ENCODE data around the gene PSMB5. TPM values are rescaled to one million over a fixed set of nuclear protein-coding genes. Genes with fewer than 3 reads are reported as not detected.
A peak's percentile ranks its signal among the peaks of the same experiment; 100 is the strongest.
"Not testable (repeated sequence)": the region's sequence is repeated elsewhere in the genome, so short reads cannot be mapped to it uniquely, and the experiment has no call there.

Gene PSMB5
- total and polyA plus RNA-seq, 5 donors: 108 to 140 (median 114) TPM

GRCh38 chr14:23009939-23010726 is 24.6 kb downstream of the PSMB5 start, which contains the start of gene C14orf93:
TSS of gene C14orf93 (minus strand) at chr14:23010143. CDS start at chr14:22999023, 11,120 bp downstream.
- H3K27me3 ChIP-seq (ENCODE audit: control insufficient read depth, insufficient read depth): no peaks in the 10 kb centered on the region
- H3K27ac ChIP-seq (ENCODE audit: low read length): peak within 1 kb of the TSS; percentile 87
- intact Hi-C loops (cut with DNase I): no loop called here
- no peaks in the 10 kb centered on the region for H3K4me1 ChIP-seq (ENCODE audit: control insufficient read depth, insufficient read depth, low read length)
- ATAC-seq (peak; percentile 60 to 64), DNase-seq (peak; percentile 85 to 95 (median 93))
- H3K4me3 ChIP-seq (ENCODE audit: low read length): peak within 1 kb of the TSS; percentile 90
- WGBS: 1% methylated on average over 40 of the region's 40 CpGs
- no peaks in the 10 kb centered on the region for H3K9me3 ChIP-seq (ENCODE audit: control insufficient read depth, low read length)

DNA sequence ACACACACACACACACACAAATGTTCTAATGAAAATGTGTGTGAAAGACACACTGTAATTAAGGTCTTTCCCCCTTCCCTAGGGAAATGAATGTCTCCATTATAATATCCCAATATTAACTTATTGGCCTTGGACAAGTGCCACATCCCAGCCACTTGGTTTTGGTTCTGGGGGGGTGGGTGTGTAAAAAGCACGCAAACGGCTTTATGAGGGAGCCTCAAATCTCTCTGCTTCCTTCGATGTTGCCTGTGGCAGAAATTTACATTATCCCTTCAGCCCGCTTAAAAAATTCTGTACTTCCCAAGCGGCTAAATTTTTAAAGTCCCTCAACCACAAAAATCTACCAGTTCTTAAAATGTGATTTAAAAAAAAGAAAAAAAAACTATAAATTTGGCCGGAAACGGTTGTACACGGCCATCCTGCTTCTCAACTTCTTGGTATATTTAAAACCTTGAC is 25.2 kb downstream of the PSMB5 start:
- no peak for DNase-seq
- intact Hi-C loops (cut with DNase I): no loop called here
- H3K9me3 ChIP-seq (ENCODE audit: control insufficient read depth, low read length): no peaks in the 10 kb centered on the region
- WGBS: 32% methylated on average over 8 of the region's 8 CpGs
- H3K4me3 ChIP-seq (ENCODE audit: low read length): peak overlapping the region; percentile 90
- ATAC-seq: no peak
- H3K27ac ChIP-seq (ENCODE audit: low read length): no peak overlapping the region
- H3K27me3 ChIP-seq (ENCODE audit: control insufficient read depth, insufficient read depth): no peaks in the 10 kb centered on the region
- H3K4me1 ChIP-seq (ENCODE audit: control insufficient read depth, insufficient read depth, low read length): no peaks in the 10 kb centered on the region

DNA sequence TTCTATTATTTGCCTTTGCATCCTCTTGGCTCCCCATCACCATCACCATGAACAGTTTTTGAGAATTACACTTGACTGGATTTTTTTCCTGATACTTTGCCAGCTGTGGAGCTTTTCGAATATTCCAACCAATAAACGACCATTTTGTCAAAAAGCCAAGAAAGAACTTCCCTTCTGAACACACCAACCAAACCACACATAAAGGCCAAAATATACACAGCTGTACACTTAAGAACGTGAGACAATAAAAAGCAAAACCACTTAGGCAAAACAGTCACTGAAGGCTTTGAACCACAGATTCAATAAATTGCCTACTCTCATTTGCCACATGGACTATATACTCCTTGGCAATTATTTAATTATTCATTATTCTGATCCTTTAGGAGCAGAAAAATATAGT is 25.9 kb downstream of the PSMB5 start:
- no peak for DNase-seq
- no peak overlapping the region for H3K27ac ChIP-seq (ENCODE audit: low read length)
- no peaks in the 10 kb centered on the region for H3K9me3 ChIP-seq (ENCODE audit: control insufficient read depth, low read length)
- 36% methylated on average over 3 of the region's 3 CpGs for WGBS
- intact Hi-C loops (cut with DNase I): no loop called here
- no peak overlapping the region for H3K4me3 ChIP-seq (ENCODE audit: low read length)
- no peak for ATAC-seq
- H3K27me3 ChIP-seq (ENCODE audit: control insufficient read depth, insufficient read depth): no peaks in the 10 kb centered on the region
- H3K4me1 ChIP-seq (ENCODE audit: control insufficient read depth, insufficient read depth, low read length): no peaks in the 10 kb centered on the region

DNA sequence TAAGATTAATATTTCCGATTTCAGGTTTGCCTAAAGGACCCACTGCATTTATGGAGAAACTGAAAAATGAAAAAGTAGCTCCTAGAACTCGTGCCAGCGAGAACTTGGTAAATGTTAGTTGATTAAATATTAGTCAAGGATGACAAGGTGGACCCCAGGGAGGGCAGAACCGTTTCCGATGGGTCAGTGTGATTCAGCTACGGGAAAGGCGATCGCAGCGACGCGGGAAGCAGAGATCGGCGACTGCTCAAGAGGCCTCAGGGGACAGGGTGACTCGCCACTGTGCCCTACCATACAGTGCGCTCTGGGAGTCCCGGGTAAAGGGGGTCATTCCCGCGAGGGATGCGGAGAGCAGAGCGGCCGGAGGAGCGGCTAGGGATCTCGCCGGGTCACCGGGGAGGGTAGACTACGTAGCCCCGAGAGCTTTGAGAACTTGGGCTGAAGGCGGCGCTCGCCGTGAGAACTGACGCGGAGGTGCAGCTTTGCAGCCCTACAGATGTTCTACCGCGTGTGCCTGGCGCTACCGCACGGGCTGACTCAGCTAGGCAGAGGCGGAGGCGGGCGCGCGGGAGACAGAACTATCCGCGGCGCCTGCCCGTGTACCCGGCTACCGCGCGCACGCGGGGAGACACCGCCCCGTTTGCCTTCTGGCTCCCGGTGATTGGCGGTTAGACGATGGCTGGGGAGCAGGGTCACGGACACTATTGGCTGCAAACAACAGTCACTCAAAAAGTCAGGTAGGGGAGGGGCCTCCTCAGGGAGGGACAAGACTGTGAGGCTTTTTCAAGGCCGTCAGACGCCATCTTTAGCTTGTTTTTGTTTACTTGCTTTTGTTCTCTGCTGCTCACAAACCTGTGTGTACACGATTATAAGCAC is 27.9 kb downstream of the PSMB5 start:
- H3K27ac ChIP-seq (ENCODE audit: low read length): peak overlapping the region; percentile 97
- no peaks in the 10 kb centered on the region for H3K27me3 ChIP-seq (ENCODE audit: control insufficient read depth, insufficient read depth)
- intact Hi-C loops (cut with DNase I): no loop called here
- ATAC-seq: peak; percentile 99
- under 1% methylated on average over 62 of the region's 62 CpGs for WGBS
- peak overlapping the region; percentile 65 for H3K4me3 ChIP-seq (ENCODE audit: low read length)
- peak; percentile 96 to 98 (median 97) for DNase-seq
- no peaks in the 10 kb centered on the region for H3K4me1 ChIP-seq (ENCODE audit: control insufficient read depth, insufficient read depth, low read length)
- no peaks in the 10 kb centered on the region for H3K9me3 ChIP-seq (ENCODE audit: control insufficient read depth, low read length)

DNA sequence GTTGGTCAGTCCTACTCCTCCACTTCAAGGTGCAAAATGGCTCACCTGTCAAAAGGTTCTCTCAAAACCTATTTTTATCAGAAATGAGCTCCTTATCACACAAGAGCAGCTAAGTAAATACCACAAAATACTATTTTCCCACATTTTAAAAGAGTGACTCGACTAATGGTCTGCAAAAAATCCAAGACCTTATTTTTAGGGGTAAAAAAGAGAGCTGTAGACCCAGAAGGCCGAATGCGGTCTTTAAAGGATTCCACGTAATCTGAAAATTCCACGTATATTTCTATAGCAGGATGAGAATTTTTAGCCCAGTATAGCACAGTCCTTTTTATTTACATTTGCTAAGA is 28.5 kb downstream of the PSMB5 start:
- no peak for ATAC-seq
- peak overlapping the region; percentile 65 for H3K4me3 ChIP-seq (ENCODE audit: low read length)
- DNase-seq: no peak
- H3K27ac ChIP-seq (ENCODE audit: low read length): no peak overlapping the region
- intact Hi-C loops (cut with DNase I): no loop called here
- 61% methylated on average over 5 of the region's 5 CpGs for WGBS
- H3K9me3 ChIP-seq (ENCODE audit: control insufficient read depth, low read length): no peaks in the 10 kb centered on the region
- no peaks in the 10 kb centered on the region for H3K4me1 ChIP-seq (ENCODE audit: control insufficient read depth, insufficient read depth, low read length)
- H3K27me3 ChIP-seq (ENCODE audit: control insufficient read depth, insufficient read depth): no peaks in the 10 kb centered on the region

- ATAC-seq: no peak
- intact Hi-C loops (cut with DNase I): no loop called here
- no peak overlapping the region for H3K4me3 ChIP-seq (ENCODE audit: low read length)
- DNase-seq: no peak
- H3K27ac ChIP-seq (ENCODE audit: low read length): no peak overlapping the region
- H3K9me3 ChIP-seq (ENCODE audit: control insufficient read depth, low read length): no peaks in the 10 kb centered on the region
- no peaks in the 10 kb centered on the region for H3K27me3 ChIP-seq (ENCODE audit: control insufficient read depth, insufficient read depth)
- H3K4me1 ChIP-seq (ENCODE audit: control insufficient read depth, insufficient read depth, low read length): no peaks in the 10 kb centered on the region
- WGBS: 78% methylated on average over 3 of the region's 3 CpGs
Observed at GRCh38 chr14:23005451-23006187, 29.1 kb downstream of the PSMB5 start.

DNA sequence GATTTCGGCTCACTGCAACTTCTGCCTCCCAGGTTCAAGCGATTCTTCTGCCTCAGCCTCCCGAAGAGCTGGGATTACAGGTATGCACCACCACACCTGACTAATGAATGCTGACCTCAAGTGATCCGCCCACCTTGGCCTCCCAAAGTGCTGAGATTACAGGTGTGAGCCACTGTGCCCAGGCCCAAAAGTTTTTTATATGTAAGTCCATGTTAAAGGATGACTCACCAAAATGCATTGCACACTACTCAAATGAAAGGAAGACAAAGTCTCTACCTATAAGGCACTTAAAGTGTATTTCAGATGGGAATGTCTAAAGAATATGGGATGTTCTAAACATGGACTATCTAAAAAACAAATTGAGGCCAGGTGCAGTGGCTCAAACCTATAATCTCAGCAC is 30.4 kb downstream of the PSMB5 start:
- H3K27ac ChIP-seq (ENCODE audit: low read length); H3K27me3 ChIP-seq (ENCODE audit: control insufficient read depth, insufficient read depth); H3K4me3 ChIP-seq (ENCODE audit: low read length); intact Hi-C loops (cut with DNase I); DNase-seq; ATAC-seq; H3K9me3 ChIP-seq (ENCODE audit: control insufficient read depth, low read length); H3K4me1 ChIP-seq (ENCODE audit: control insufficient read depth, insufficient read depth, low read length): not testable (repeated sequence)
- 98% methylated on average over 4 of the region's 4 CpGs for WGBS

GRCh38 chr14:23002592-23002991 is 32.1 kb downstream of the PSMB5 start:
- no peaks in the 10 kb centered on the region for H3K9me3 ChIP-seq (ENCODE audit: control insufficient read depth, low read length)
- H3K4me1 ChIP-seq (ENCODE audit: control insufficient read depth, insufficient read depth, low read length): peaks cover 2% of the 10 kb centered on the region
- 95% methylated on average over 3 of the region's 3 CpGs for WGBS
- H3K27ac ChIP-seq (ENCODE audit: low read length): no peak overlapping the region
- intact Hi-C loops (cut with DNase I): no loop called here
- DNase-seq: no peak
- H3K4me3 ChIP-seq (ENCODE audit: low read length): no peak overlapping the region
- ATAC-seq: no peak
- no peaks in the 10 kb centered on the region for H3K27me3 ChIP-seq (ENCODE audit: control insufficient read depth, insufficient read depth)

- DNase-seq: no peak
- intact Hi-C loops (cut with DNase I): no loop called here
- WGBS: 98% methylated on average over 2 of the region's 2 CpGs
- H3K27me3 ChIP-seq (ENCODE audit: control insufficient read depth, insufficient read depth): no peaks in the 10 kb centered on the region
- H3K4me3 ChIP-seq (ENCODE audit: low read length): no peak overlapping the region
- no peak overlapping the region for H3K27ac ChIP-seq (ENCODE audit: low read length)
- H3K9me3 ChIP-seq (ENCODE audit: control insufficient read depth, low read length): no peaks in the 10 kb centered on the region
- no peak for ATAC-seq
- peaks cover 2% of the 10 kb centered on the region for H3K4me1 ChIP-seq (ENCODE audit: control insufficient read depth, insufficient read depth, low read length)
Observed at GRCh38 chr14:23000860-23001259, 33.8 kb downstream of the PSMB5 start.

DNA sequence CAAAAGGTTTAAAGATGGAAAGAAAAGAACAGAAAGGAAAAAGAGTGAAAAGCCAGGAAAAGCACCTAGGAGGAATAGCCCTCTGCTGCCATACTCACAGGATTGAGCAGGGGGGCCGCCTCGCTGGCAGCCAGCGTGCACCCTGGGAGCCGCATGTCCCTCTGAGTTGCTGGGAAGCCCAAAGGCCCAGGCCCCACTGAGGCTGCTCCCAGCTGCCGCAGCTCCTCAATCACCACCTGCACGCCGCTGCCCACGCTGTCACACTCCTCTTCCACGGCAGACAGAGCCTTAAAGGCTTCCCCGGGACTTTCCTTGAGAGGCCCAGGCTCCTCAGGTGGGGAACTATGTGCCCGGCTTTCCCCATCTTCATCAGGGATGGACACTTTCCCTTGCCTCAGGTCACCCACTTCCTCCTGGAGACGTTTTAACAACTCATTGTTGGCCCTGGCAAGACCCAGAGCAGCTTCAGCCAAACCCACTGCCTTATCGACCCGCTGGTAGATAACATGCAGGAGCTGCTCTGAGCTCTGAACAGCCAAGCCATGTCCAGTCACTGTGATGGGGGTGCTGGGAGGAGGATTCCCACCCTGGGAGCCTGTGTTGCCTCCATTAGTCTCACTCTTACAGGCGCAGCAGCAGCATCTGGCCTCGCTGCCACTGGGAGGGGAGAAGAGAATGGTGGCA is 36.2 kb downstream of the PSMB5 start:
- Histone ChIP-seq H3K9me3 (ENCODE audit: control insufficient read depth, low read length) (no peaks in the 10 kb centered on the region), H3K27ac (ENCODE audit: low read length) (no peak overlapping the region), H3K4me1 (ENCODE audit: control insufficient read depth, insufficient read depth, low read length) (peaks cover 2% of the 10 kb centered on the region), H3K27me3 (ENCODE audit: control insufficient read depth, insufficient read depth) (no peaks in the 10 kb centered on the region), H3K4me3 (ENCODE audit: low read length) (no peak overlapping the region)
- DNase-seq (no peak), ATAC-seq (peak; percentile 46 to 50)
- intact Hi-C loops (cut with DNase I): no loop called here
- WGBS: 71% methylated on average over 16 of the region's 16 CpGs
